ENCODE results near the gene BTRC.

BTRC gene

DNA sequence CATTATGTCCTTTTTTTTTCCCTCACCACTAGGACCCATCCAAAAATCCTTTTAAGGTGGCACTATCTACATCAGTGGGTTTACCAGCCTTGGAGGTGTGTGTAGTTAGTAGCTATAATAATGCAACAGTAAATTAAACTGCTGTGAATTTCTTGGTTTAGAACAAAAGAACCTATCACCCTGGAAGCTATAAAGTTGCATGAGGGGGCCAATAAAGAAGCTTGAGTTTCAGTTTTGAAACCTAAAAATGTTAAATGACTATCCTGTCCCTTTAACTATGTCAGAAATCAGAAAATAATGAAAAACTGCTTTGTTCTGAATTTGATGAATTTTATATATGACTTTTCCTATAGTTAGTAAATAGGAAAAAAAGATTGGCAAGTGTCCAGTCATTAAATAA is 153.9 kb downstream of the BTRC start:
- H3K27ac ChIP-seq (ENCODE audit: low read depth, low read length) = no peak overlapping the region

DNA sequence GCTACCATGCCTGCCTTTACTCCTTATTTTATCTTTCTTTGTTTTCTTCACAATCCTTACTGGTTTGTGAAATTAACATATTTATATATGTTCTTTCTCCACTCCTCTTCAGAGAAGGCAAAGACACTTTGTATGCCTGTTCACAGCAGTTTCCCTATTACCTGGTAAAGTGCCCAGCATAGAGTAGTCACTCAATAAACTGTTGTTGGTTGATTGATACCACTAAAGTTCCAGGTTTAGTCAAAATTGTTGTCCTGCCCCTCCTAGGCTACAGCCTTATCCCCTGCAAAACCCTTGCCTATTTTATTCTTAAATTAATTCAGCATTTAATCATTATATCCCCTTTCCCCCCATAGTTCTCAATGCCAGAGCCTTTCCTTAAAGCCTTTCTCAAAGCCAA is 158.0 kb downstream of the BTRC start:
- Histone ChIP-seq H3K9ac (ENCODE audit: low read length) (no peak overlapping the region), H3K27me3 (ENCODE audit: control insufficient read depth, insufficient read depth, low read length) (no peaks in the 10 kb centered on the region)

More for the DNA sequence above, 153.9 kb downstream of the BTRC start:
- Histone ChIP-seq H3K9ac (ENCODE audit: low read length) (no peak overlapping the region), H3K4me3 (ENCODE audit: low read length) (no peak overlapping the region), H3K36me3 (ENCODE audit: control insufficient read depth, insufficient read depth, low read length) (no peaks in the 10 kb centered on the region), H3K27me3 (ENCODE audit: control insufficient read depth, insufficient read depth, low read length) (no peaks in the 10 kb centered on the region), H3K4me1 (ENCODE audit: control insufficient read depth, insufficient read depth, low read length) (no peaks in the 10 kb centered on the region)

GRCh38 chr10:101512738-101513137 is 158.8 kb downstream of the BTRC start:
- no peaks in the 10 kb centered on the region for H3K36me3 ChIP-seq (ENCODE audit: control insufficient read depth, insufficient read depth, low read length)
- H3K4me1 ChIP-seq (ENCODE audit: control insufficient read depth, insufficient read depth, low read length) = no peaks in the 10 kb centered on the region
- H3K9ac ChIP-seq (ENCODE audit: low read length) = no peak overlapping the region
- H3K27me3 ChIP-seq (ENCODE audit: control insufficient read depth, insufficient read depth, low read length) = no peaks in the 10 kb centered on the region
- H3K27ac ChIP-seq (ENCODE audit: low read depth, low read length) = no peak overlapping the region
- H3K4me3 ChIP-seq (ENCODE audit: low read length) = no peak overlapping the region

More for the DNA sequence above, 158.0 kb downstream of the BTRC start:
- no peaks in the 10 kb centered on the region for H3K36me3 ChIP-seq (ENCODE audit: control insufficient read depth, insufficient read depth, low read length)
- no peak overlapping the region for H3K4me3 ChIP-seq (ENCODE audit: low read length)
- H3K4me1 ChIP-seq (ENCODE audit: control insufficient read depth, insufficient read depth, low read length) = no peaks in the 10 kb centered on the region
- H3K27ac ChIP-seq (ENCODE audit: low read depth, low read length) = no peak overlapping the region

DNA sequence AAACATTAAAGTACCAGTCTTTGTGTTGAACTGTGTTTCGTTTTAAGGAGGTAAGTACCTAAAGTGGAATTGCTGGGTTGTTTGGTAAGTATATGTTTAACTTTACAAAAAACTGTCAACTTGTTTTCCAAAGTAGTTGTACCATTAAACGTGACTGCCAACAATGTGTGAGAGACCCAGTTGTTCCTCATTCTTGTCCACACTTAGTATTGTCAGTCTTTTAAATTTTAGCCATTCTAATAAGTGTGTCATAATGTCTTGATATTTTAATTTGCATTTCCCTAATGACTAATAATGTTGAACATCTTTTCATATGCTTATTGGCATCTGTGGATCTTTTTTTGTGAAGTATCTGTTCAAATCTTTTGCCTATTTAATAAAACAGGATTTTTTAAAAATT is 159.8 kb downstream of the BTRC start:
- H3K9ac ChIP-seq (ENCODE audit: low read length) = no peak overlapping the region
- no peak overlapping the region for H3K27ac ChIP-seq (ENCODE audit: low read depth, low read length)
- no peaks in the 10 kb centered on the region for H3K27me3 ChIP-seq (ENCODE audit: control insufficient read depth, insufficient read depth, low read length)
- H3K4me3 ChIP-seq (ENCODE audit: low read length) = no peak overlapping the region
- H3K4me1 ChIP-seq (ENCODE audit: control insufficient read depth, insufficient read depth, low read length) = no peaks in the 10 kb centered on the region
- no peaks in the 10 kb centered on the region for H3K36me3 ChIP-seq (ENCODE audit: control insufficient read depth, insufficient read depth, low read length)

- Histone ChIP-seq H3K36me3 (ENCODE audit: control insufficient read depth, insufficient read depth, low read length) (no peaks in the 10 kb centered on the region), H3K27me3 (ENCODE audit: control insufficient read depth, insufficient read depth, low read length) (no peaks in the 10 kb centered on the region), H3K27ac (ENCODE audit: low read depth, low read length) (no peak overlapping the region), H3K4me1 (ENCODE audit: control insufficient read depth, insufficient read depth, low read length) (no peaks in the 10 kb centered on the region), H3K4me3 (ENCODE audit: low read length) (no peak overlapping the region), H3K9ac (ENCODE audit: low read length) (no peak overlapping the region)
Observed at GRCh38 chr10:101525848-101526247, 171.9 kb downstream of the BTRC start.

GRCh38 chr10:101529207-101529606 is 175.2 kb downstream of the BTRC start:
- Histone ChIP-seq H3K27ac (ENCODE audit: low read depth, low read length) (no peak overlapping the region), H3K27me3 (ENCODE audit: control insufficient read depth, insufficient read depth, low read length) (no peaks in the 10 kb centered on the region), H3K4me3 (ENCODE audit: low read length) (no peak overlapping the region), H3K4me1 (ENCODE audit: control insufficient read depth, insufficient read depth, low read length) (no peaks in the 10 kb centered on the region), H3K36me3 (ENCODE audit: control insufficient read depth, insufficient read depth, low read length) (no peaks in the 10 kb centered on the region), H3K9ac (ENCODE audit: low read length) (no peak overlapping the region)

- Histone ChIP-seq H3K4me3 (ENCODE audit: low read length) (no peak overlapping the region), H3K36me3 (ENCODE audit: control insufficient read depth, insufficient read depth, low read length) (no peaks in the 10 kb centered on the region)
Observed at GRCh38 chr10:101529725-101530553, 176.0 kb downstream of the BTRC start.

DNA sequence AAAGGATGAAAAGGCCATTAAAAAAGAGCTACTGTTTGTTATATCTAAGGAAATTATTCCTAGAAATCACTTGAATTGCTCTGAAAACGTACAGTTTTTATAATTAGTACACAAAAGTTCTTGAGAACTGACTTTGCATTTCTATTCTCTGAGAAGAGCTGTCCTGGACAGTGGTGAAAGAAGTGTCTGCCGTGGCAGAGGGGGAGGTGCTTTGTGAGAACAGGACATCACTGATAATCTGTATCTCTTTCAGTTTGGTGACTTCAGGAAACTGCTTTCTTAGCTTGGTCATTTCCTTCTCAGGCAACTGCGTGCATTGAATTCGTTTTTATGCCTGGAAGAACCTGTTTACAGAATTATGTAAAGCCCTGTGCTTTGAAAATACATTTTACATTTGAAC is 182.0 kb downstream of the BTRC start:
- Histone ChIP-seq H3K36me3 (ENCODE audit: control insufficient read depth, insufficient read depth, low read length) (no peaks in the 10 kb centered on the region), H3K4me1 (ENCODE audit: control insufficient read depth, insufficient read depth, low read length) (no peaks in the 10 kb centered on the region), H3K27me3 (ENCODE audit: control insufficient read depth, insufficient read depth, low read length) (no peaks in the 10 kb centered on the region), H3K4me3 (ENCODE audit: low read length) (no peak overlapping the region), H3K27ac (ENCODE audit: low read depth, low read length) (no peak overlapping the region), H3K9ac (ENCODE audit: low read length) (no peak overlapping the region)

More at GRCh38 chr10:101529725-101530553, 176.0 kb downstream of the BTRC start:
- Histone ChIP-seq H3K27ac (ENCODE audit: low read depth, low read length) (no peak overlapping the region), H3K4me1 (ENCODE audit: control insufficient read depth, insufficient read depth, low read length) (no peaks in the 10 kb centered on the region), H3K9ac (ENCODE audit: low read length) (no peak overlapping the region), H3K27me3 (ENCODE audit: control insufficient read depth, insufficient read depth, low read length) (no peaks in the 10 kb centered on the region)

- no peaks in the 10 kb centered on the region for H3K27me3 ChIP-seq (ENCODE audit: control insufficient read depth, insufficient read depth, low read length)
- H3K4me1 ChIP-seq (ENCODE audit: control insufficient read depth, insufficient read depth, low read length) = no peaks in the 10 kb centered on the region
- H3K9ac ChIP-seq (ENCODE audit: low read length) = no peak overlapping the region
- H3K4me3 ChIP-seq (ENCODE audit: low read length) = no peak overlapping the region
- H3K36me3 ChIP-seq (ENCODE audit: control insufficient read depth, insufficient read depth, low read length) = no peaks in the 10 kb centered on the region
- H3K27ac ChIP-seq (ENCODE audit: low read depth, low read length) = no peak overlapping the region
Observed at GRCh38 chr10:101536800-101537199, 182.8 kb downstream of the BTRC start.

GRCh38 chr10:101538446-101538845 is 184.5 kb downstream of the BTRC start:
- H3K27me3 ChIP-seq (ENCODE audit: control insufficient read depth, insufficient read depth, low read length) = no peaks in the 10 kb centered on the region
- H3K9ac ChIP-seq (ENCODE audit: low read length) = no peak overlapping the region
- H3K36me3 ChIP-seq (ENCODE audit: control insufficient read depth, insufficient read depth, low read length) = no peaks in the 10 kb centered on the region
- H3K4me1 ChIP-seq (ENCODE audit: control insufficient read depth, insufficient read depth, low read length) = no peaks in the 10 kb centered on the region
- no peak overlapping the region for H3K27ac ChIP-seq (ENCODE audit: low read depth, low read length)
- H3K4me3 ChIP-seq (ENCODE audit: low read length) = no peak overlapping the region

GRCh38 chr10:101545898-101546297 is 191.9 kb downstream of the BTRC start:
- Histone ChIP-seq H3K27ac (ENCODE audit: low read depth, low read length) (no peak overlapping the region), H3K27me3 (ENCODE audit: control insufficient read depth, insufficient read depth, low read length) (no peaks in the 10 kb centered on the region), H3K4me1 (ENCODE audit: control insufficient read depth, insufficient read depth, low read length) (peaks cover 4% of the 10 kb centered on the region), H3K9ac (ENCODE audit: low read length) (no peak overlapping the region), H3K36me3 (ENCODE audit: control insufficient read depth, insufficient read depth, low read length) (peaks cover 4% of the 10 kb centered on the region), H3K4me3 (ENCODE audit: low read length) (no peak overlapping the region)

DNA sequence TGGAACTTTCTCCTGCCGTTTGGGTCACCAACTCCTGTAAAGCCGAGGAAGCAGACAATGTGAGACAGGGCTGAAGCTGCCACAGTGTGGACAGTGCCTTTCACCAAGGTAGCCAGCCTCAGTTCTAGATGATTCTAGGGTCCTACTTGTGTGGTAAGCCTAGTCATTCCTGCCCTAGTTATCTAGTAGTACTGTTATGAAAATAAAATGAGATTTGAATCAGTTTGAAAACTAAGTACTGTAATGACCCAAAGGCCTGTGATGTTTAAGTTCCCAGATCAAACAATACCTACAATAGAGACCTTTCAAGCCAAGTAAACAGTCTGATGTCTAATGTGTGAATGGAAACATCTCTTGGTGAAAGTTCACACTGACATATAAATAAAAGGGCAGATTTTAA is 197.0 kb downstream of the BTRC start:
- no peak overlapping the region for H3K4me3 ChIP-seq (ENCODE audit: low read length)
- H3K36me3 ChIP-seq (ENCODE audit: control insufficient read depth, insufficient read depth, low read length) = peaks cover 8% of the 10 kb centered on the region
- H3K4me1 ChIP-seq (ENCODE audit: control insufficient read depth, insufficient read depth, low read length) = peaks cover 4% of the 10 kb centered on the region
- H3K27ac ChIP-seq (ENCODE audit: low read depth, low read length) = no peak overlapping the region
- H3K9ac ChIP-seq (ENCODE audit: low read length) = no peak overlapping the region
- H3K27me3 ChIP-seq (ENCODE audit: control insufficient read depth, insufficient read depth, low read length) = no peaks in the 10 kb centered on the region

GRCh38 chr10:101552442-101552841 is 198.5 kb downstream of the BTRC start:
- Histone ChIP-seq H3K27me3 (ENCODE audit: control insufficient read depth, insufficient read depth, low read length) (no peaks in the 10 kb centered on the region), H3K4me3 (ENCODE audit: low read length) (no peak overlapping the region), H3K4me1 (ENCODE audit: control insufficient read depth, insufficient read depth, low read length) (peaks cover 4% of the 10 kb centered on the region), H3K9ac (ENCODE audit: low read length) (no peak overlapping the region), H3K27ac (ENCODE audit: low read depth, low read length) (no peak overlapping the region), H3K36me3 (ENCODE audit: control insufficient read depth, insufficient read depth, low read length) (peaks cover 8% of the 10 kb centered on the region)

Measured in rectal smooth muscle tissue (tissue), 1 donor.